ENCODE results near the gene TMBIM4. TPM values are rescaled to one million over a fixed set of nuclear protein-coding genes. Genes with fewer than 3 reads are reported as not detected.

TMBIM4 gene
- total and polyA plus RNA-seq, 10 of the 15 experiments (the other 5 are each of a cell fraction or from before 2014, with no cell fraction given): 38.8 to 341 (median 82.8) TPM

GRCh38 chr12:66130267-66131066, 39.3 kb downstream of the TMBIM4 start, which contains the start of gene LLPH (continued):
- TF ChIP-seq CHD4 (IDR thresholded peaks at IDR 0.05) (no peak), SMC3 (IDR thresholded peaks at IDR 0.05; ENCODE audit: borderline replicate concordance, low read length) (no peak), IKZF2 (IDR thresholded peaks at IDR 0.05) (no peak), RB1 (IDR thresholded peaks at IDR 0.05; ENCODE audit: borderline replicate concordance) (0 out of 2 replicates have a peak, but pooled peaks have one; percentile 66), HCFC1 (IDR thresholded peaks at IDR 0.05; ENCODE audit: low read length) (peak; percentile 70), RUNX3 (IDR thresholded peaks at IDR 0.05; ENCODE audit: low read length) (0 out of 2 replicates have a peak, but pooled peaks have one; percentile 13), BHLHE40 (IDR thresholded peaks at IDR 0.05; ENCODE audit: borderline replicate concordance in 1 of 2, low read depth in 2 of 2, low read length in 1 of 2) (peak; percentile 20 to 55; a peak in 2 of 4 replicates), PML (IDR thresholded peaks at IDR 0.05; ENCODE audit: low read length) (peak; percentile 94), EED (IDR thresholded peaks at IDR 0.05; ENCODE audit: low read depth) (no peak), E4F1 (IDR thresholded peaks at IDR 0.05; ENCODE audit: borderline replicate concordance, partially characterized antibody) (peak; percentile 79), EGR1 (IDR thresholded peaks at IDR 0.05; ENCODE audit: borderline replicate concordance in 1 of 2, low read depth in 2 of 2, low read length in 2 of 2) (peak; percentile 24 to 59; a peak in 2 of 3 replicates), MYC (IDR thresholded peaks at IDR 0.05; ENCODE audit: insufficient read depth, insufficient read length, insufficient replicate concordance, low read length, severe bottlenecking) (peak; percentile 27), STAT3 (IDR thresholded peaks at IDR 0.05; ENCODE audit: low read depth, low read length) (no peak), CBX3 (IDR thresholded peaks at IDR 0.05; ENCODE audit: borderline replicate concordance, low read depth) (no peak), ZNF24 (IDR thresholded peaks at IDR 0.05) (no peak), HDAC2 (IDR thresholded peaks at IDR 0.05) (no peak), CREB1 (IDR thresholded peaks at IDR 0.05; ENCODE audit: low read depth) (peak; percentile 70), BRCA1 (IDR thresholded peaks at IDR 0.05; ENCODE audit: low read depth, low read length) (no peak)
- TF ChIP-seq, protein P1, sequence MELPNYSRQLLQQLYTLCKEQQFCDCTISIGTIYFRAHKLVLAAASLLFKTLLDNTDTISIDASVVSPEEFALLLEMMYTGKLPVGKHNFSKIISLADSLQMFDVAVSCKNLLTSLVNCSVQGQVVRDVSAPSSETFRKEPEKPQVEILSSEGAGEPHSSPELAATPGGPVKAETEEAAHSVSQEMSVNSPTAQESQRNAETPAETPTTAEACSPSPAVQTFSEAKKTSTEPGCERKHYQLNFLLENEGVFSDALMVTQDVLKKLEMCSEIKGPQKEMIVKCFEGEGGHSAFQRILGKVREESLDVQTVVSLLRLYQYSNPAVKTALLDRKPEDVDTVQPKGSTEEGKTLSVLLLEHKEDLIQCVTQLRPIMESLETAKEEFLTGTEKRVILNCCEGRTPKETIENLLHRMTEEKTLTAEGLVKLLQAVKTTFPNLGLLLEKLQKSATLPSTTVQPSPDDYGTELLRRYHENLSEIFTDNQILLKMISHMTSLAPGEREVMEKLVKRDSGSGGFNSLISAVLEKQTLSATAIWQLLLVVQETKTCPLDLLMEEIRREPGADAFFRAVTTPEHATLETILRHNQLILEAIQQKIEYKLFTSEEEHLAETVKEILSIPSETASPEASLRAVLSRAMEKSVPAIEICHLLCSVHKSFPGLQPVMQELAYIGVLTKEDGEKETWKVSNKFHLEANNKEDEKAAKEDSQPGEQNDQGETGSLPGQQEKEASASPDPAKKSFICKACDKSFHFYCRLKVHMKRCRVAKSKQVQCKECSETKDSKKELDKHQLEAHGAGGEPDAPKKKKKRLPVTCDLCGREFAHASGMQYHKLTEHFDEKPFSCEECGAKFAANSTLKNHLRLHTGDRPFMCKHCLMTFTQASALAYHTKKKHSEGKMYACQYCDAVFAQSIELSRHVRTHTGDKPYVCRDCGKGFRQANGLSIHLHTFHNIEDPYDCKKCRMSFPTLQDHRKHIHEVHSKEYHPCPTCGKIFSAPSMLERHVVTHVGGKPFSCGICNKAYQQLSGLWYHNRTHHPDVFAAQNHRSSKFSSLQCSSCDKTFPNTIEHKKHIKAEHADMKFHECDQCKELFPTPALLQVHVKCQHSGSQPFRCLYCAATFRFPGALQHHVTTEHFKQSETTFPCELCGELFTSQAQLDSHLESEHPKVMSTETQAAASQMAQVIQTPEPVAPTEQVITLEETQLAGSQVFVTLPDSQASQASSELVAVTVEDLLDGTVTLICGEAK (IDR thresholded peaks at IDR 0.05; ENCODE audit: borderline replicate concordance): peak; percentile 95
- TF ChIP-seq, protein P2, sequence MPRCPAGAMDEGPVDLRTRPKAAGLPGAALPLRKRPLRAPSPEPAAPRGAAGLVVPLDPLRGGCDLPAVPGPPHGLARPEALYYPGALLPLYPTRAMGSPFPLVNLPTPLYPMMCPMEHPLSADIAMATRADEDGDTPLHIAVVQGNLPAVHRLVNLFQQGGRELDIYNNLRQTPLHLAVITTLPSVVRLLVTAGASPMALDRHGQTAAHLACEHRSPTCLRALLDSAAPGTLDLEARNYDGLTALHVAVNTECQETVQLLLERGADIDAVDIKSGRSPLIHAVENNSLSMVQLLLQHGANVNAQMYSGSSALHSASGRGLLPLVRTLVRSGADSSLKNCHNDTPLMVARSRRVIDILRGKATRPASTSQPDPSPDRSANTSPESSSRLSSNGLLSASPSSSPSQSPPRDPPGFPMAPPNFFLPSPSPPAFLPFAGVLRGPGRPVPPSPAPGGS (IDR thresholded peaks at IDR 0.05; ENCODE audit: borderline replicate concordance, insufficient read depth, low read depth, low read length, poor library complexity, severe bottlenecking): peak; percentile 19
- TF ChIP-seq, protein P3, sequence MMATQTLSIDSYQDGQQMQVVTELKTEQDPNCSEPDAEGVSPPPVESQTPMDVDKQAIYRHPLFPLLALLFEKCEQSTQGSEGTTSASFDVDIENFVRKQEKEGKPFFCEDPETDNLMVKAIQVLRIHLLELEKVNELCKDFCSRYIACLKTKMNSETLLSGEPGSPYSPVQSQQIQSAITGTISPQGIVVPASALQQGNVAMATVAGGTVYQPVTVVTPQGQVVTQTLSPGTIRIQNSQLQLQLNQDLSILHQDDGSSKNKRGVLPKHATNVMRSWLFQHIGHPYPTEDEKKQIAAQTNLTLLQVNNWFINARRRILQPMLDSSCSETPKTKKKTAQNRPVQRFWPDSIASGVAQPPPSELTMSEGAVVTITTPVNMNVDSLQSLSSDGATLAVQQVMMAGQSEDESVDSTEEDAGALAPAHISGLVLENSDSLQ (IDR thresholded peaks at IDR 0.05): peak; percentile 47; the same call in 1 of the 2 replicates

Measured in GM12878 (cell line).